ENCODE results near the gene PLEKHM3. TPM values are rescaled to one million over a fixed set of nuclear protein-coding genes. Genes with fewer than 3 reads are reported as not detected.

Gene PLEKHM3
- total and polyA plus RNA-seq, 2 donors (not counting 1 experiment from before 2014, with no cell fraction given) = 5.3 to 20.1 TPM

- H3K9me3 ChIP-seq (ENCODE audit: control insufficient read depth, insufficient read depth, low read depth, low read length) = no peaks in the 10 kb centered on the region
- H3K36me3 ChIP-seq (ENCODE audit: control insufficient read depth, insufficient read depth, low read length) = no peaks in the 10 kb centered on the region
- no peak overlapping the region for H3K9ac ChIP-seq (ENCODE audit: insufficient read depth, low read length)
- no peak for TF ChIP-seq CTCF (conservative IDR thresholded peaks at IDR 0.05 in 1 of 2, IDR thresholded peaks at IDR 0.05 in 1 of 2; ENCODE audit: low read depth in 1 of 2, low read length in 2 of 2)
- no peak for TF ChIP-seq EZH2 (IDR thresholded peaks at IDR 0.05; ENCODE audit: low read length, missing control alignments)
- H3K27ac ChIP-seq (ENCODE audit: insufficient read depth, low read length) = no peak overlapping the region
- H3K4me2 ChIP-seq (ENCODE audit: extremely low read depth, insufficient read depth, low read length) = no peak overlapping the region
- H3K79me2 ChIP-seq (ENCODE audit: control insufficient read depth, insufficient read depth, low read length) = no peaks in the 10 kb centered on the region
- no peaks in the 10 kb centered on the region for H3K27me3 ChIP-seq (ENCODE audit: control insufficient read depth, insufficient read depth, low read length)
- no peak overlapping the region for H2AFZ ChIP-seq (ENCODE audit: low read length)
- H4K20me1 ChIP-seq (ENCODE audit: control insufficient read depth, extremely low read depth, insufficient read depth, low read length) = no peaks in the 10 kb centered on the region
- DNase-seq (ENCODE audit: low read depth in 2 of 2) = no peak
- H3K4me1 ChIP-seq (ENCODE audit: control insufficient read depth, extremely low read depth, insufficient read depth, low read length) = no peaks in the 10 kb centered on the region
- no peak overlapping the region for H3K4me3 ChIP-seq (replicated peaks in 1 of 4; ENCODE audit: control extremely low read depth in 1 of 4, insufficient read depth in 1 of 4, low read depth in 3 of 4, low read length in 4 of 4)
These were observed 72.6 kb downstream of the PLEKHM3 start for GRCh38 chr2:207952564-207953345.

GRCh38 chr2:207951734-207952470, 73.4 kb downstream of the PLEKHM3 start:
- no peak overlapping the region for H3K4me2 ChIP-seq (ENCODE audit: extremely low read depth, insufficient read depth, low read length)
- no peak overlapping the region for H3K4me3 ChIP-seq (replicated peaks in 1 of 4; ENCODE audit: control extremely low read depth in 1 of 4, insufficient read depth in 1 of 4, low read depth in 3 of 4, low read length in 4 of 4)
- no peaks in the 10 kb centered on the region for H3K4me1 ChIP-seq (ENCODE audit: control insufficient read depth, extremely low read depth, insufficient read depth, low read length)
- H3K9me3 ChIP-seq (ENCODE audit: control insufficient read depth, insufficient read depth, low read depth, low read length) = no peaks in the 10 kb centered on the region
- no peak overlapping the region for H3K9ac ChIP-seq (ENCODE audit: insufficient read depth, low read length)
- no peaks in the 10 kb centered on the region for H3K27me3 ChIP-seq (ENCODE audit: control insufficient read depth, insufficient read depth, low read length)
- no peak for TF ChIP-seq CTCF (conservative IDR thresholded peaks at IDR 0.05 in 1 of 2, IDR thresholded peaks at IDR 0.05 in 1 of 2; ENCODE audit: low read depth in 1 of 2, low read length in 2 of 2)
- TF ChIP-seq EZH2 (IDR thresholded peaks at IDR 0.05; ENCODE audit: low read length, missing control alignments) = no peak
- H3K27ac ChIP-seq (ENCODE audit: insufficient read depth, low read length) = no peak overlapping the region
- no peaks in the 10 kb centered on the region for H4K20me1 ChIP-seq (ENCODE audit: control insufficient read depth, extremely low read depth, insufficient read depth, low read length)
- H3K79me2 ChIP-seq (ENCODE audit: control insufficient read depth, insufficient read depth, low read length) = no peaks in the 10 kb centered on the region
- no peak overlapping the region for H2AFZ ChIP-seq (ENCODE audit: low read length)
- H3K36me3 ChIP-seq (ENCODE audit: control insufficient read depth, insufficient read depth, low read length) = no peaks in the 10 kb centered on the region
- DNase-seq (ENCODE audit: low read depth in 2 of 2) = no peak

GRCh38 chr2:207950761-207951114, 74.6 kb downstream of the PLEKHM3 start:
- H3K27ac ChIP-seq (ENCODE audit: insufficient read depth, low read length) = no peak overlapping the region
- no peaks in the 10 kb centered on the region for H3K36me3 ChIP-seq (ENCODE audit: control insufficient read depth, insufficient read depth, low read length)
- no peak overlapping the region for H3K9ac ChIP-seq (ENCODE audit: insufficient read depth, low read length)
- no peaks in the 10 kb centered on the region for H3K79me2 ChIP-seq (ENCODE audit: control insufficient read depth, insufficient read depth, low read length)
- H3K4me3 ChIP-seq (replicated peaks in 1 of 4; ENCODE audit: control extremely low read depth in 1 of 4, insufficient read depth in 1 of 4, low read depth in 3 of 4, low read length in 4 of 4) = no peak overlapping the region
- H2AFZ ChIP-seq (ENCODE audit: low read length) = no peak overlapping the region
- no peaks in the 10 kb centered on the region for H3K27me3 ChIP-seq (ENCODE audit: control insufficient read depth, insufficient read depth, low read length)
- TF ChIP-seq CTCF (conservative IDR thresholded peaks at IDR 0.05 in 1 of 2, IDR thresholded peaks at IDR 0.05 in 1 of 2; ENCODE audit: low read depth in 1 of 2, low read length in 2 of 2) (no peak), EZH2 (IDR thresholded peaks at IDR 0.05; ENCODE audit: low read length, missing control alignments) (no peak)
- no peak overlapping the region for H3K4me2 ChIP-seq (ENCODE audit: extremely low read depth, insufficient read depth, low read length)
- DNase-seq (ENCODE audit: low read depth in 2 of 2) = no peak
- no peaks in the 10 kb centered on the region for H3K4me1 ChIP-seq (ENCODE audit: control insufficient read depth, extremely low read depth, insufficient read depth, low read length)
- H4K20me1 ChIP-seq (ENCODE audit: control insufficient read depth, extremely low read depth, insufficient read depth, low read length) = no peaks in the 10 kb centered on the region
- H3K9me3 ChIP-seq (ENCODE audit: control insufficient read depth, insufficient read depth, low read depth, low read length) = no peaks in the 10 kb centered on the region

Data from fibroblast of lung (primary cell).